ENCODE data around the gene MPHOSPH9. TPM values are rescaled to one million over a fixed set of nuclear protein-coding genes. Genes with fewer than 3 reads are reported as not detected.

The MPHOSPH9 gene
- total RNA-seq, 4 donors from 2014 or later: 11.5 to 26.8 (median 14.7) TPM

DNA sequence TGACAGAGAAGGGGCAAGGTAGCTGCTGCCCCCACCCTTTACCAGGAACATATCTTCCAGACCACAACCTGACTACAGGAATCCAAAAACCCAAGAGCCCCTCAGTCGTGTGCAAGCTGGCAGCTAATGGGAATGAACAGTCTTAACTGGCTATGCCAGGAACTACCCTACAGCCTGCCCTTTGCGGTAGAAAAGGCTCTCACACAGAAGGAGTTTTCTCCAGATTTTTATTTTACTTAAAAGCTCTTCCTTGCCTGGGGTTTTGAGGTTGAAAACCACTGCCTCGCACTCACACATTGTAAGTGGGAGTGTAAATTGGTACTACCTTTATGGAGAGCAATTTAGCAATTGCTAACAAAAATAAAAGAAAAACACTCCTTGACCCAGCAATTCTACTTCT, 110.3 kb downstream of the MPHOSPH9 start:
- ATAC-seq: no peak
- 67 to 100% methylated on average over 2 to 3 of the region's 3 CpGs for WGBS, 2 donors (ENCODE audit: low coverage in 1 of 2)
- TF ChIP-seq POLR2AphosphoS5 (IDR thresholded peaks at IDR 0.05) (no peak), POLR2A (IDR thresholded peaks at IDR 0.05) (no peak), CTCF (IDR thresholded peaks at IDR 0.05) (no peak), EP300 (IDR thresholded peaks at IDR 0.05) (no peak)
- no peaks in the 10 kb centered on the region for H3K27me3 ChIP-seq
- H3K36me3 ChIP-seq: no peaks in the 10 kb centered on the region
- peaks cover 6 to 77% (median 15%) of the 10 kb centered on the region in 3 donors for H3K4me1 ChIP-seq
- no peak overlapping the region for H3K4me3 ChIP-seq
- H3K27ac ChIP-seq: no peak overlapping the region
- H3K9me3 ChIP-seq: no peaks in the 10 kb centered on the region

DNA sequence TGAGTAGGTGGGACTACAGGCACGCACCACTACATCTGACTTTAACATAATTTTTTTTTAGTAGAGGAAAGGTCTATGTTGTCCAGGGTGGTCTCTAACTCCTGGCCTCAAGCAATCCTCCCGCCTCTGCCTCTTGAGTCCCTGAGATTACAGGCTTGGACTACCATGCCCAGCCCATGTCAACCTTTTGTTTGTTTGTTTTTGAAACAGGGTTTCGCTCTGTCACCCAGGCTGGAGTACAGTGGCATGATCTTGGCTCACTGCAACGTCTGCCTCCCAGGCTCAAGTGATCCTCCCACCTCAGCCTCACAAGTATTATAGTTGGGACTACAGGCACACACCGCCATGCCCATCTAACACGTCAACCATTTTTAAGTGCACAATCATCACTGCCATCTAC, 111.3 kb downstream of the MPHOSPH9 start:
- Histone ChIP-seq H3K4me1 (peaks cover 4 to 77% (median 11%) of the 10 kb centered on the region in 3 donors), H3K36me3 (no peaks in the 10 kb centered on the region), H3K27ac (no peak overlapping the region), H3K4me3 (no peak overlapping the region), H3K9me3 (no peaks in the 10 kb centered on the region), H3K27me3 (no peaks in the 10 kb centered on the region)
- TF ChIP-seq POLR2AphosphoS5 (IDR thresholded peaks at IDR 0.05): no peak
- TF ChIP-seq POLR2A (IDR thresholded peaks at IDR 0.05): no peak
- no peak for TF ChIP-seq CTCF (IDR thresholded peaks at IDR 0.05)
- no peak for TF ChIP-seq EP300 (IDR thresholded peaks at IDR 0.05)
- 89 to 92% methylated on average over 5 to 6 of the region's 6 CpGs for WGBS, 2 donors (ENCODE audit: low coverage in 1 of 2)
- ATAC-seq: no peak

- peak overlapping the region in 2 of 4 donors; percentile 49 to 53 for H3K27ac ChIP-seq
- 60% methylated on average over 1 of the region's 3 CpGs; no CpG with 5 or more reads in 1 of the 2 donors for WGBS, 2 donors (ENCODE audit: low coverage in 1 of 2)
- TF ChIP-seq POLR2AphosphoS5 (IDR thresholded peaks at IDR 0.05): no peak
- no peak for TF ChIP-seq EP300 (IDR thresholded peaks at IDR 0.05)
- TF ChIP-seq CTCF (IDR thresholded peaks at IDR 0.05): no peak
- no peak for TF ChIP-seq POLR2A (IDR thresholded peaks at IDR 0.05)
Observed at GRCh38 chr12:123120452-123121166, 112.3 kb downstream of the MPHOSPH9 start.

GRCh38 chr12:123119808-123120207, 113.1 kb downstream of the MPHOSPH9 start:
- Histone ChIP-seq H3K27ac (no peak overlapping the region), H3K4me3 (no peak overlapping the region), H3K36me3 (no peaks in the 10 kb centered on the region), H3K4me1 (peaks cover 3 to 86% (median 21%) of the 10 kb centered on the region in 3 donors), H3K9me3 (no peaks in the 10 kb centered on the region), H3K27me3 (no peaks in the 10 kb centered on the region)
- no peak for ATAC-seq
- 85 to 96% methylated on average over 3 to 4 of the region's 7 CpGs for WGBS, 2 donors (ENCODE audit: low coverage in 1 of 2)
- TF ChIP-seq EP300 (IDR thresholded peaks at IDR 0.05) (no peak), POLR2A (IDR thresholded peaks at IDR 0.05) (no peak), CTCF (IDR thresholded peaks at IDR 0.05) (no peak), POLR2AphosphoS5 (IDR thresholded peaks at IDR 0.05) (no peak)

More at GRCh38 chr12:123120452-123121166, 112.3 kb downstream of the MPHOSPH9 start:
- Histone ChIP-seq H3K36me3 (no peaks in the 10 kb centered on the region), H3K9me3 (no peaks in the 10 kb centered on the region), H3K4me3 (no peak overlapping the region), H3K27me3 (no peaks in the 10 kb centered on the region), H3K4me1 (peaks cover 0 to 78% (median 14%) of the 10 kb centered on the region in 3 donors)
- no peak for ATAC-seq

DNA sequence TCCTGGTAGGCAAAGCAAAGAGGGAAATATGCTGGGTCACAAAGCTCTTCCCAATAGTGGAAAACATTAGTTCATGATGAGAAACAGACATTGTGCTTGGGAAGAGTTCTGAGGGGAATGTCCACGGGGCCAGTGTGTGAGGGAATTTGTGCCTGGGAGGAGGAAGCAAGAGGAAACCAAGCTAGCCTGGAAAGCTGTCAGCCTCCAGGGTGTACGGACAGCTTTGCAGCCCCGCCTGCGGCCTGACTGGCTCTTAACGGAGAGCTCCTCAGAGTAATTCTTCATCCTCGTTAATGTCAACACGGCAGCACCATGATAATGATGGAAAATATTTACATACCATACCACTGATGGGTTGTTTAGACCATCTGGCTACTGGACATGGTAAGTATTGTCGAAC, 114.4 kb downstream of the MPHOSPH9 start:
- TF ChIP-seq POLR2AphosphoS5 (IDR thresholded peaks at IDR 0.05) (no peak), POLR2A (IDR thresholded peaks at IDR 0.05) (no peak), CTCF (IDR thresholded peaks at IDR 0.05) (no peak), EP300 (IDR thresholded peaks at IDR 0.05) (no peak)
- no peaks in the 10 kb centered on the region for H3K9me3 ChIP-seq
- WGBS, 2 donors (ENCODE audit: low coverage in 1 of 2): 56 to 86% methylated on average over 4 to 7 of the region's 8 CpGs
- H3K27ac ChIP-seq: peak overlapping the region in 3 of 4 donors; percentile 41 to 85 (median 48)
- no peak overlapping the region for H3K4me3 ChIP-seq
- peaks cover 6 to 99% (median 28%) of the 10 kb centered on the region in 3 donors for H3K4me1 ChIP-seq
- no peak for ATAC-seq
- H3K36me3 ChIP-seq: no peaks in the 10 kb centered on the region
- no peaks in the 10 kb centered on the region for H3K27me3 ChIP-seq

All from gastroesophageal sphincter (tissue), 4 donors.